Uterus (tissue), 2 donors: Measurements from ENCODE around the gene ERVH48-1.
A peak's percentile ranks its signal among the peaks of the same experiment; 100 is the strongest.

Experiments
- POLR2A ChIP-seq, 2 donors: fragments of 450-650 bp; IDR thresholded peaks; one replicate each; pipeline ENCODE4 v1.6.1; 2016; ENCODE audit warnings: antibody characterized with exemption in 2 of 2, mild to moderate bottlenecking in 1 of 2, moderate library complexity in 1 of 2
- TF ChIP-seq, protein P1 (sequence below), 4 experiments: fragments of 200-600 bp in 2 of 4; fragments of 450-650 bp in 2 of 4; sonication (generic) in 2 of 4; IDR thresholded peaks; one replicate each; pipeline ENCODE4 v1.5.1; 2016 to 2019; ENCODE audit warnings: antibody characterized with exemption in 4 of 4, mild to moderate bottlenecking in 2 of 4, moderate library complexity in 1 of 4

DNA sequence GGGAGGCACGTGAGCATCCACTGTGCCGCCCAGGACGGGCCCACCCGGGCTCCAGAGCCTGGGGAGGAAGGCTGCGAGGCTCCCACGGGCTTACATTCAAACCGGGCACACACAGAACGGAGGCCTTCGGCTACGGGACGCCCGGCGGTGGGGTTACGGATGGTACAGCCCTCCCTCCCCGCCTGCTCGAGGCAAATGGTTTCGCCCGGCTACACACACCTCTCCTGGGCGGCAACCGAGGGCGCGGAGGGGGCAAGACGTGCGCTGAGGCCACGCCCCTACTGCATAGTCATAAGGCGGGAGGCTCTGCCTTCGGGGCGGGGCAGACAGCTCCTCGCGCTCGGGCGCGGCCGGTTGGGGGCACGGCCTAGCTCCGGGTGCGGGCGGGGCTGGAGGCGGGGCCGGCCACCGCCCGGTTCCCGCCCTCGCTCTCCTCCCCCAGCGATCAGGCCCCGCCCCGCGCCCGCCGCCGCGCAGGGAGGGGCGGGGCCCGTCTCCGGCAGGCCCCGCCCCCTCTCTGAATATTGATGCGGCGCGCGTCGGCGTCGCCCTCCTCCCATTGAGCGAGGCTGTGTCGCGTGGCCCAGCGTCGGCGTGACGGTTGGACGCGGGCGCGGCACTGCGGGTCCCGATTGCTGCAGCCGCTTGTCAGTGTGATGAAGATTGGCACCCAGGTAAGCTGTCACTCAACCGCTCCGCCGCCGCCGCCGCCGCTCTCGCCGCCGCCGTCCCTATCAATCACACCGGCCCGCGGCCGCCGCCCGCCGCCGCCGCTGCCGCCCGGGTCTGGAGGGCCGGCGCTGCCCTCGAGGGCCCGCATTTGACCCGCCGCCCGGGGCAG, 48.8 kb upstream of the ERVH48-1 start, which contains the start of gene PKNOX1:
- TF ChIP-seq, protein P1, sequence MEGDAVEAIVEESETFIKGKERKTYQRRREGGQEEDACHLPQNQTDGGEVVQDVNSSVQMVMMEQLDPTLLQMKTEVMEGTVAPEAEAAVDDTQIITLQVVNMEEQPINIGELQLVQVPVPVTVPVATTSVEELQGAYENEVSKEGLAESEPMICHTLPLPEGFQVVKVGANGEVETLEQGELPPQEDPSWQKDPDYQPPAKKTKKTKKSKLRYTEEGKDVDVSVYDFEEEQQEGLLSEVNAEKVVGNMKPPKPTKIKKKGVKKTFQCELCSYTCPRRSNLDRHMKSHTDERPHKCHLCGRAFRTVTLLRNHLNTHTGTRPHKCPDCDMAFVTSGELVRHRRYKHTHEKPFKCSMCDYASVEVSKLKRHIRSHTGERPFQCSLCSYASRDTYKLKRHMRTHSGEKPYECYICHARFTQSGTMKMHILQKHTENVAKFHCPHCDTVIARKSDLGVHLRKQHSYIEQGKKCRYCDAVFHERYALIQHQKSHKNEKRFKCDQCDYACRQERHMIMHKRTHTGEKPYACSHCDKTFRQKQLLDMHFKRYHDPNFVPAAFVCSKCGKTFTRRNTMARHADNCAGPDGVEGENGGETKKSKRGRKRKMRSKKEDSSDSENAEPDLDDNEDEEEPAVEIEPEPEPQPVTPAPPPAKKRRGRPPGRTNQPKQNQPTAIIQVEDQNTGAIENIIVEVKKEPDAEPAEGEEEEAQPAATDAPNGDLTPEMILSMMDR (IDR thresholded peaks at IDR 0.05), result peak in 1 of 4 experiments; percentile 16
- peak; percentile 64 to 81 for TF ChIP-seq POLR2A (IDR thresholded peaks at IDR 0.05)
